CD4-positive, alpha-beta T cell treated with Interleukin-1 beta for 1 hour (primary cell): ENCODE data around the gene DSCAM.

Experiments
- DNase-seq, 2 donors: peaks; one replicate each; pipeline ENCODE4 v3.0.0-alpha.2; 2020 to 2022

Gene DSCAM

DNA sequence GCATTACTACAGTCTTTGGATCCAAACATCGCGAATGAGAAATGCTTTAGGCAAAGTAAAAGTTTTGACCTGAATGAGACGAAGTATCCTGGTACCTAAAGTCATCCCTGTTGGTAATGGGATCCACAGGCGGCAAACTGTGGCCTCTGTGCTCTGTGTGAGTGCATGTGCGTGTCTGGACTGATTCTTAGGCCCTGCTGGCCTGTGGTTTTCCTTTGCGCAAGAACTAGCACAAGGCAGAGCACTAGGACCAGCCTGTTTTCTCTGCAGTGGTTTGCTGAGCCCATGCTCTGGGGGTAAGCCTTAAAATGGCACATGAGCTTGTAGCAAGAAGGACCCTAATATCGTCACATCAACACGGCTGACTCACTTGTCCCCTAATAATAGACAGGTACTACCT, 251.2 kb downstream of the DSCAM start:
- no peak for DNase-seq

GRCh38 chr21:40587736-40588346, 259.1 kb downstream of the DSCAM start:
- DNase-seq = no peak

GRCh38 chr21:40586575-40586974, 260.4 kb downstream of the DSCAM start:
- no peak for DNase-seq

DNA sequence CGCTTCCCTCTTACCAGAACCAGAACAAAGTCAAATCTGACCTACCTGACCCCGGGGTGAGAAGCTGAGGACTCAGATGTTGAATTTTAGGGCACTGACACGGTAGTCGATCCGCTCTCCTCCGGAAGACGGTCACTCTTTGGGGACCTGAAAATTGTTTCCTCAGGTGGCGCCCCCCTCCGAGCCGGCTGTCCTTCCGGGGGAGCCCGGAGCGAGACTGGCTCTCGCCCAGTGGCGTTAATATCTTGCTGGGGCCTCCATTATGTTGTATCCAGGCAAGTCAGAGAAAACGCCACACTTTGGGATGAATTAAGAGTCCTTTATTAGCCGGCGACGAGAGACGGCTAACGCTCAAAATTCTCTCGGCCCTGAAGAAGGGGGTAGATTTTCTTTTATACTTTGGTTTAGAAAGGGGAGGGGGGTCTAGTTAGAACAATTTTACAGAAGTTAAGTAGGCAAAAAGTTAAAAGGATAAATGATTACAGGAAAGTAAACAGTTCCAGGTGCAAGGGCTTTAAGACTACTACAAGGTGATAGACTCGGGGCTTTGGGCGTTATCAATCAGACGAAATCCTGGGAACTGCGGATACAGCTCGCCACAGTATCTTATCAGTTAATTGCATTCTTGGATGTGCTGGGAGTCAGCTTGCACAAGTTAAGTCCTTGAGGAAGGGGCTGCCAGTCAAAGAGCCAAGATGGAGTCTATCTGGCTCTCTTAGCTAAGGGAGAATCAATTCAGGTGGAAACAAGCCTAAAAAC, 269.5 kb downstream of the DSCAM start:
- no peak for DNase-seq

GRCh38 chr21:40575976-40576375, 271.0 kb downstream of the DSCAM start:
- no peak for DNase-seq

GRCh38 chr21:40569357-40569756, 277.6 kb downstream of the DSCAM start:
- DNase-seq = no peak

DNA sequence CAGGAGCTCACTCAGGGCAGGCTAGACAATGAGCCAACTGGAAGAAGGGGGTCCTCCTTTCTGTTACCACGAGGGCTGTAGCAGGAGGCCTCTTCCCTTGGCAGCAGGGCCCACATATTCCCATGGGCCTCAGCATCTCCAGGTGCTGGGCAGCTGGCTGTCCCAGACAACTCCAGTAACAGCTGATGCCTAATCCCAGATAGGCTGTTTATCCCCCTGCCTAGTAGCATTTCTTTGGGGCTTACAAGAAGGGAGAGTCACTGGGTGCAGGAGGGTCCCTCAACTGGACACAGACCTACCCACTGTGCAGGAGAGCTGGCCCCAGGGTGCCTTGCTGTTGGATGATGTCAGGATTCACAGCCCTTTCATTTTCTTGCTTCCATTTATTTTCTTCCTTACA, 278.2 kb downstream of the DSCAM start:
- no peak for DNase-seq

- DNase-seq = no peak
Observed at GRCh38 chr21:40567501-40567900, 279.5 kb downstream of the DSCAM start.

- DNase-seq = no peak
Observed at GRCh38 chr21:40566486-40566885, 280.5 kb downstream of the DSCAM start.

- no peak for DNase-seq
Observed at GRCh38 chr21:40564318-40564717, 282.6 kb downstream of the DSCAM start.

DNA sequence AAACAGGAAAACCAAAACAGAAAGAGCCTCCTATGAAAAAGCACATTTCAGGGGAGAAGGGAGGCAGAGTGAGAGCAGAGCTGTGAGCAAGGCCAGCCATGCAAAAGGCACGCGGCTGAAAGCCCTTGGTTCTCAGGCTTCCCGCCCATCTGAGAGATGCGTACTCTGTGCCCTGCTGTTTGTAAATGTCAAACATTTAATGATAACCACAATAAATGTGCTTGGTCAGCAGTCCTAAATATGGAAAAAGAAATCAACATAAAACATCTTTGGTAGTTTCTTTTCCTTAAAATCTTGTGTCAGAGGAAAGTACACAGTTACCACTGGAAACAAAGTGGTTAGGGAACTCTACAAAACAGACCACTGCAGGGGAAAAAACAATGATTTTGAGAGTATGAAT, 283.1 kb downstream of the DSCAM start:
- DNase-seq = no peak

- DNase-seq = no peak
Observed at GRCh38 chr21:40562242-40563002, 284.5 kb downstream of the DSCAM start.

- DNase-seq = no peak
Observed at GRCh38 chr21:40556442-40556968, 290.5 kb downstream of the DSCAM start.

DNA sequence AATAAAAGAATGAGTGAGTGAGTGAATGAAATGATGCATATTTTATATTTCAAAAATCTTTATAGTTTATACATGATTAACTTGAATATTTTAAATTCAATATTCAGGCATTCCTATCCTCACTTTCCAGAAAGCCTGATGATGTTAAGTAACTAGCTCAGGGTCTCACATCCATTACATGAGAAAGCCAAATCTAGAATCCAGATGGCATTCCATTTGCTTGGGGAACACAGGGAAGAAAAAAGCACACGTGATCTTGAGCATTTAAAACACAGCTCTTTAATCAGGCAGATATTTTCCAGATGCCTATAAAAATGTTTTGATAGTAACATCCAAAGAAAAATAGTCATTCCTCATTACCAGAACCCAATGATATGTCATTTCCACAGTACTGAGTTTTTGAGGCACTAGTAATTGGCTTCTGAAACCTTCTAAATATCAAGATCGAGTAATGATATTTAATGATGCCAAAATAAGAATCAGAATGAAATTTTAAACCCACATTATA, 291.9 kb downstream of the DSCAM start:
- no peak for DNase-seq

DNA sequence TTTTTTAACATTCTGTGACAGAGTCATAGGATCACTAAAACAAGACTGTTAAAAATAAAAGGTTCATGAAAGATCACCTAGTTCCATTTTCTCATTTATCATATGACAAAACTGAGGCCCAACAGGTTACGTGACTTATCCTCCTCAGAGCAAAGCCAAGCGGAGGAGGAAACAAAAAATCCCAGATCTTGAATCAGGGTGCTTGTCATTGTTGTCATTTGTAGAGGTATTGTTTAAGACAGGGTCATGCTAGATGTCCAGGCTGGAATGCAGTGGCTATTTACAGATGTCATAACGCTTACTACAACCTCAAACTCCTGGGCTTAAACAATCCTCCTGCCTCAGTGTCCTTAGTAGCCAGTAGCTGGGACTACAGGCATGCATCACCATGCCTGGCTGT, 293.2 kb downstream of the DSCAM start:
- no peak for DNase-seq

DNA sequence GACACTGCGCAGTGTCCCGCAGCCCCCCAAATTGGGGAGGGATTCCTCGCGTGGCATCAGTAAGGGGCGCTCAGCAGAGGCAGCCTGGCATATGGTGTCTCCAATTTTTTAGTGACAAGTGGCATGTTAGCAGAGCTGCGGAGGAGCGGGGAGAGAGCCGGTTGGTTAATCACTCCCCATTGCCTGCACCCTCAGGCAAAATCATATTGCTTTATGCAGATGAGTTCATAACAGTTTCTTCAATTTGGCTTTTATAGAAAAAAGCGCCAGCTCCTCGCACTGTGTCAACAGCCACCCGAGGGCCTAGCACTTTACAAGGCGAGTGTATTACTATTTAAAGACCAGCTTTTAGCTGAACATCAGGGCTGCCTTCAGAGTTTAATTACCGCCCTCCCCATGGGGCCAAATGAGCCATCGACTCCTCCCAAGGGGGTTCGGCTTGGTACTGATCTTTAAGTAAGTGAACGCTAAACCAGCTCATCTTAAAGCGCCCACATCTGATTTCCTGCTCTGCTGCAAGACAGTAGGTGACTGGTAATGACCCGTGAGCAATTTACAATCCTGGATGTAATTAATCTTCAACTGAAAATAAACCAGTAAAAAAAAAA, 298.9 kb downstream of the DSCAM start:
- no peak for DNase-seq

DNA sequence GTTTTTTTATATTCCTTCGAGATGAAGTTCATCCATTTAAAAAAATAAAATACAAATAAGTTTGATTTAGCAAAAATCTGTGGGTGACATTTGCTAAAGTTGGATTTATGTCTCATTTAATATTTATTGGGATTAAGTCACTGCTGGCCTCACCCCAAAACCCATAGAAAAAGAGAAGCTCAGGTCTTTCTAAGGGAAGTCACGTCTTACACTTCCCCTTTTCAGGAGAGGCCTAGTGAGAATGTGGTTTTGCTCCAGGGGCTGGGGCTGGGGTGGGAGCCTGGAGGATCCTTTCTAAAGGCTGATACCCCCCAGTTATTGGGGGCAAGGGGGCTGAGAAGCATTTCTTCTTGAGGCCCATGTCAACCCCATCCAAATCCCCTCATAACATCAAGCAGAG, 300.3 kb downstream of the DSCAM start:
- DNase-seq = peak in 1 of 2 donors; percentile 4

- no peak for DNase-seq
Observed at GRCh38 chr21:40540216-40540615, 306.7 kb downstream of the DSCAM start.

- DNase-seq = no peak
Observed at GRCh38 chr21:40534886-40535285, 312.1 kb downstream of the DSCAM start.

- DNase-seq = no peak
Observed at GRCh38 chr21:40531431-40532110, 315.4 kb downstream of the DSCAM start.

GRCh38 chr21:40531016-40531415, 315.9 kb downstream of the DSCAM start:
- no peak for DNase-seq

DNA sequence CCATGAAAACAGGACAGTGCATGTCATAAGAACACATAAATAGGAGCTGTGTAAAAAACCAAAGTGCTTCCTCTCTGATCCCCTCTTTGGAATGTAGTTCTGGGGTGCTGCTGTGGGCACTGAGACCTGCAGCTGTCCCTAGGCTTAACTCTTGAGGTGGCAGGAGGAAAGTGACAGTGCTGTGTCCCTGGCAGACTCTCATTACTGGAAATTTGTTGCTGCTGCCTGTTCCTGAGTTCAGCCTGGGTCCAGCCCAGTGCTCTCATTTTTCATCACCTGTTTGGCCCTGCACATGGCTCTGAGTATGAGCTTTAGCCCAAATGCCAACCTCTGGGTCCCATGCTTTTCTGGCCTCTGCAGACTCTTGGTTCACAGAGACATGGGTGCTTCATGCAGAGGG, 329.3 kb downstream of the DSCAM start:
- DNase-seq = no peak

- DNase-seq = no peak
Observed at GRCh38 chr21:40516335-40516734, 330.6 kb downstream of the DSCAM start.
